Right lobe of liver (tissue), 6 donors: ENCODE measurements around the gene KCNMA1. TPM values are rescaled to one million over a fixed set of nuclear protein-coding genes. Genes with fewer than 3 reads are reported as not detected.
"Not testable (repeated sequence)": the region's sequence is repeated elsewhere in the genome, so short reads cannot be mapped to it uniquely, and the experiment has no call there.

ENCODE experiments used
- ATAC-seq, 4 donors: fragments of 200-7000 bp; cut with Tn5 transposase; one replicate each; pipeline ENCODE4 v1.9.1; 2020; ENCODE audit warnings: mild to moderate bottlenecking in 4 of 4, moderate library complexity in 4 of 4
- DNase-seq, 3 donors: peaks; one replicate each; pipeline ENCODE4 v3.0.0-alpha.2; 2020
- H3K27ac ChIP-seq, 3 donors: fragments of 200-600 bp; one replicate each; pipeline ENCODE4 v1.8.0; 2022
- H3K27me3 ChIP-seq, 2 donors: fragments of 200-600 bp; one replicate each; pipeline ENCODE4 v1.8.0; 2022
- H3K36me3 ChIP-seq, 4 donors: fragments of 200-600 bp; sonication (generic) in 1 of 4; one replicate each; pipeline versions ENCODE4 v1.5.1 to v1.8.0; 2017 to 2022; ENCODE audit warnings: control low read depth in 1 of 4
- H3K4me1 ChIP-seq, 4 donors: fragments of 200-600 bp; sonication (generic) in 1 of 4; one replicate each; pipeline versions ENCODE4 v1.5.1 to v1.8.0; 2017 to 2022; ENCODE audit warnings: control low read depth in 1 of 4
- H3K4me3 ChIP-seq, 3 donors: fragments of 200-600 bp; one replicate each; pipeline ENCODE4 v1.8.0; 2022
- H3K9me3 ChIP-seq, 4 donors: fragments of 200-600 bp; sonication (generic) in 1 of 4; one replicate each; pipeline versions ENCODE4 v1.5.1 to v1.8.0; 2017 to 2022; ENCODE audit warnings: control low read depth in 1 of 4
- POLR2A ChIP-seq: fragments of 450-650 bp; IDR thresholded peaks from one replicate; pipeline ENCODE4 v1.6.1; 2017; ENCODE audit warnings: antibody characterized with exemption, mild to moderate bottlenecking
- WGBS: methylation state at CpG from one replicate; pipeline ENCODE4 v1.1.6; 2018; ENCODE audit warnings: low coverage, low lambda C conversion rate; ENCODE audit not compliant: insufficient coverage; ENCODE audit errors: missing lambda C conversion rate; 5-methylcytosine and 5-hydroxymethylcytosine counted together
- intact Hi-C, 2 donors: fragments of 100-400 bp; cut with DNase I; formaldehyde crosslinking; loops; one replicate each; pipeline versions ENCODE4 v1.11.2 to v1.14.1; 2022
- total RNA-seq, 6 experiments: library from RNA; depleted of rRNA in 2 of 6; stranded (reverse); fragments of >200 nt in 2 of 6; fragmentation: NEBNext Ultra II Directional in 3 of 6; extraction: Animal tissue kit (Norgen Biotek cat#: 25700) in 3 of 6; gene quantifications; one replicate each; pipeline versions ENCODE4 v1.1.0 to v1.2.4, GENCODE V29; 2016 to 2023
- TF ChIP-seq, protein P1 (sequence below), 4 donors: fragments of 200-600 bp in 3 of 4; fragments of 450-650 bp in 1 of 4; IDR thresholded peaks; one replicate each; pipeline versions ENCODE4 v1.5.1 to v1.8.0; 2016 to 2022; ENCODE audit warnings: antibody characterized with exemption in 4 of 4, mild to moderate bottlenecking in 2 of 4
- donor health status: DM: no; HTN: yes; CAD: no.
- donor health status: DM: no; HTN: no; CAD: no.
- donor health status: DM: no; HTN: no; CAD: no.
- donor health status: DM: no; HTN: yes; CAD: no.
- donor health status: DM: no; HTN: yes; CAD: no.

The KCNMA1 gene
- total RNA-seq, 6 experiments from 2014 or later: 5.7 to 48.0 (median 15.1) TPM

DNA sequence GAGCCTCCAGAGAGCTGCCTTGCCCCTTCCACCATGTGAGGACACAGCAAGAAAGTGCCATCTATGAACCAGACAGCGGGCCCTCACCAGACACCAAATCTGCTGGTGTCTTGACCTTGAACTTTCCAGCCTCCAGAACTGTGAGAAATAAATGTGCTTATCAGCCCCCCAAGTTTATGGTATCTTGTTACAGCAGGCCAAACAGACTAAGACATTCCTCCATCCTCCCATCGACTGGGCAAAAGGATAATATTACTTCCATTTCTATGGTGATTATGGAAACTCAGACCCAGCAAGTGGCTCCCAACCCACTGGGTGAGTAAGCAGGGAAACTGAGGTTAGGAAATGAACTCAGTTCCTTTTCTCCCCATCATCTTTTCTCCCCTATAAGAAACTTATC, 288.4 kb downstream of the KCNMA1 start:
- WGBS: 59% methylated on average over 2 of the region's 2 CpGs
- ATAC-seq (no peak), DNase-seq (no peak)
- Histone ChIP-seq H3K27ac (no peak overlapping the region), H3K4me3 (no peak overlapping the region), H3K9me3 (no peaks in the 10 kb centered on the region), H3K36me3 (no peaks in the 10 kb centered on the region), H3K27me3 (no peaks in the 10 kb centered on the region), H3K4me1 (no peaks in the 10 kb centered on the region)
- intact Hi-C loops: no loop called here
- no peak for TF ChIP-seq POLR2A
- TF ChIP-seq, protein P1, sequence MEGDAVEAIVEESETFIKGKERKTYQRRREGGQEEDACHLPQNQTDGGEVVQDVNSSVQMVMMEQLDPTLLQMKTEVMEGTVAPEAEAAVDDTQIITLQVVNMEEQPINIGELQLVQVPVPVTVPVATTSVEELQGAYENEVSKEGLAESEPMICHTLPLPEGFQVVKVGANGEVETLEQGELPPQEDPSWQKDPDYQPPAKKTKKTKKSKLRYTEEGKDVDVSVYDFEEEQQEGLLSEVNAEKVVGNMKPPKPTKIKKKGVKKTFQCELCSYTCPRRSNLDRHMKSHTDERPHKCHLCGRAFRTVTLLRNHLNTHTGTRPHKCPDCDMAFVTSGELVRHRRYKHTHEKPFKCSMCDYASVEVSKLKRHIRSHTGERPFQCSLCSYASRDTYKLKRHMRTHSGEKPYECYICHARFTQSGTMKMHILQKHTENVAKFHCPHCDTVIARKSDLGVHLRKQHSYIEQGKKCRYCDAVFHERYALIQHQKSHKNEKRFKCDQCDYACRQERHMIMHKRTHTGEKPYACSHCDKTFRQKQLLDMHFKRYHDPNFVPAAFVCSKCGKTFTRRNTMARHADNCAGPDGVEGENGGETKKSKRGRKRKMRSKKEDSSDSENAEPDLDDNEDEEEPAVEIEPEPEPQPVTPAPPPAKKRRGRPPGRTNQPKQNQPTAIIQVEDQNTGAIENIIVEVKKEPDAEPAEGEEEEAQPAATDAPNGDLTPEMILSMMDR (IDR thresholded peaks at IDR 0.05): no peak

DNA sequence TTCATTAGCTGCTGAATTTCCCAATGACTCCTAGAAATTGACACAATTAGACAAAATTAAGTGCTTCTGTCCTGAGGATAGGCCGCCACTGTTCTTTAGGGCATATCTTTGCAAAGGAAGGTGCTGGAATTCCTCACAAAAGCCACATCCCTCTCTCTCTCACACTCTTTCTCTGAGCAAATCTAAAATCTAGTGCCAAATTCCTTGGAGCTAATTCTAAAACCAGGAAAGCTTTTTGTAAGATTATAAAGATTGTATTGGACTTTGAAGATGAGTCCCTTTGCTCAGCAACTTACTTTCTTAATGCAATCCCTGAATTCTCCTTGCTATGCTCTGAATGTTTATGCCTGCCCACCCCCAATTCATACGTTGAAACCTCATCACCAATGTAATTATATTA, 288.9 kb downstream of the KCNMA1 start:
- H3K27ac ChIP-seq: no peak overlapping the region
- TF ChIP-seq POLR2A: no peak
- TF ChIP-seq, protein P1 (IDR thresholded peaks at IDR 0.05): no peak
- no peaks in the 10 kb centered on the region for H3K9me3 ChIP-seq
- intact Hi-C loops: no loop called here
- 93% methylated on average over 2 of the region's 2 CpGs for WGBS
- DNase-seq (no peak), ATAC-seq (no peak)
- no peaks in the 10 kb centered on the region for H3K4me1 ChIP-seq
- no peaks in the 10 kb centered on the region for H3K27me3 ChIP-seq
- no peak overlapping the region for H3K4me3 ChIP-seq
- no peaks in the 10 kb centered on the region for H3K36me3 ChIP-seq

DNA sequence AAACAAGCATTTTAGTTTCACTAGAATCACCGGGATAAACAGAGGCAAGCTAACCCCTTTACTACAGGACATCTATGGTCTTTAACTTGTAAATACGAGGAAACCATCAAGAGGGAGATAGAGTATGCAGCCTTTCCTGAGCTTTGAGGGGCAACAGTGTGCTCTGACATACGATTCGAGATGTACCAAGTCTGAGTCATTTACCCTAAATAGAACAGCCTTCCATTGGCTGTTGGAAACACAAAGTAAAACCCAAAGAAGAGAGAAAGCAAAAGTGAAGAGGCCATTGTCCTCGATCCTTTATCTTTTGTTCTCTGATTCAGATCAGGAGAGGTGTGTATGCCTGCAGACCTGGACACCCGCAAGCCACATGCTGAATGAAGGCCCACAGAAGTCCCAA, 289.5 kb downstream of the KCNMA1 start:
- no peak for ATAC-seq
- H3K27me3 ChIP-seq: no peaks in the 10 kb centered on the region
- no peak overlapping the region for H3K4me3 ChIP-seq
- H3K4me1 ChIP-seq: no peaks in the 10 kb centered on the region
- TF ChIP-seq, protein P1 (IDR thresholded peaks at IDR 0.05): no peak
- TF ChIP-seq POLR2A: no peak
- intact Hi-C loops: no loop called here
- H3K36me3 ChIP-seq: no peaks in the 10 kb centered on the region
- no peak for DNase-seq
- WGBS: 94% methylated on average over 6 of the region's 6 CpGs
- H3K27ac ChIP-seq: no peak overlapping the region
- no peaks in the 10 kb centered on the region for H3K9me3 ChIP-seq

DNA sequence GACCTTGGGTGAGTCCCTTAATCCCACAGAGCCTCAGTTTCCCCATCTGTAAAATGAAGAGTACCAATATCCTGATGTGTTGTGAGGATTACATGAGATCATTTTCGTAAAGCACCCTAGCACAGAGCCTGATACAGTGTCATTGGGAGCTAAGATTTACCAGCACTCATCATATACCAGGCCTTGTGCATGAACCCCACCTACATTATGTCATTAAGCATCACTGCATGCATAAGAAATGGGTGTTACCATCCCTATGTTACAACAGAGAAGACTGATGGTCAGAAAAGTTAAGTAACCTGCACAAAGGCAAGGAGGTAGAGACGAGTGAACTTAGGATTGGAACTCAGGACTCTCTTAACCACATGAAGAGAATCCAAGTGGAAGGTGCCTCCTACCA, 290.6 kb downstream of the KCNMA1 start:
- no peak for TF ChIP-seq POLR2A
- TF ChIP-seq, protein P1 (IDR thresholded peaks at IDR 0.05): no peak
- H3K9me3 ChIP-seq: no peaks in the 10 kb centered on the region
- ATAC-seq (no peak), DNase-seq (no peak)
- H3K27ac ChIP-seq: no peak overlapping the region
- H3K4me3 ChIP-seq: no peak overlapping the region
- intact Hi-C loops: no loop called here
- WGBS: 36% methylated on average over 2 of the region's 2 CpGs
- H3K4me1 ChIP-seq: no peaks in the 10 kb centered on the region
- no peaks in the 10 kb centered on the region for H3K27me3 ChIP-seq
- no peaks in the 10 kb centered on the region for H3K36me3 ChIP-seq

DNA sequence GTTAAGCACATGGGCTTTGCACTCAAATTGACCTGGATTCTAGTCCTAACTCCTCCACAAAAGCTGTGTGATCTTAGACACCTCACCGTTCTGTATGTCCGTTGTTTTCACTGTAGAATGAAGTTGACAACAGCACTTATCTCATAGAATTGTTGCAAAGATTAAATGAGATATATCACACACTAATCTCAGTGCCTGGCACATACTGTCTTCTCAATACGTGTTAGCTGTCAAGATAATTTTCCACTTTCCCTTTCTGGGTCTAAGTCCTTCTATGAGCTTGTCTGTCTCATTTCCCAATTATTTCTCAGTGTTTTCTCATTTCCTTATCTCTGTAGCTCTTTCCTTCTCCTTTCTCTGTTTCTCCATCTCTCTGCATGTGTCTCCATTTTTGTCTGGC, 296.6 kb downstream of the KCNMA1 start:
- Histone ChIP-seq H3K9me3 (no peaks in the 10 kb centered on the region), H3K27ac (no peak overlapping the region), H3K27me3 (no peaks in the 10 kb centered on the region), H3K4me1 (no peaks in the 10 kb centered on the region), H3K4me3 (no peak overlapping the region), H3K36me3 (no peaks in the 10 kb centered on the region)
- no peak for TF ChIP-seq POLR2A
- TF ChIP-seq, protein P1 (IDR thresholded peaks at IDR 0.05): no peak
- intact Hi-C loops: no loop called here
- DNase-seq (no peak), ATAC-seq (no peak)
- WGBS: 54% methylated on average over 3 of the region's 3 CpGs

DNA sequence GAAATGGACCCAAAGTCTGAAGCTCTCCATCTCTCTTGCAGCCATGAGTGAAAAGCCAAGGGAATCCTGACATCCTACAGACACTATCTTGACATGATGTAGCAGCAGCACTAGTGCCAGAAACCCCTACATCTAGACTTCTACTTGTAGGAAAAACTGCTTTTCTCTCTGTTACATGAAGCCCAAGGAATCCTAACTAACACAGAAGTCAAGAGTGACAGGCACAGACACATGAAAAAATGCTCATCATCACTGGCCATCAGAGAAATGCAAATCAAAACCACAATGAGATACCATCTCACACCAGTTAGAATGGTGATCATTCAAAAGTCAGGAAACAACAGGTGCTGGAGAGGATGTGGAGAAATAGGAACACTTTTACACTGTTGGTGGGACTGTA, 297.7 kb downstream of the KCNMA1 start:
- H3K9me3 ChIP-seq, ATAC-seq: not testable (repeated sequence)

More for the DNA sequence above, 297.7 kb downstream of the KCNMA1 start:
- H3K27me3 ChIP-seq, H3K36me3 ChIP-seq, DNase-seq, H3K27ac ChIP-seq, intact Hi-C loops, H3K4me3 ChIP-seq, H3K4me1 ChIP-seq: not testable (repeated sequence)
